Liver (tissue), 9 donors: ENCODE measurements around the gene BIRC3. TPM values are rescaled to one million over a fixed set of nuclear protein-coding genes. Genes with fewer than 3 reads are reported as not detected.

Experiments used
- DNase-seq: peaks from one replicate; pipeline ENCODE4 v3.0.0-alpha.2; 2017; ENCODE audit warnings: low spot score
- H3K27ac ChIP-seq, 2 donors: one replicate each; pipeline ENCODE4 v1.7.0; 2013; ENCODE audit warnings: inconsistent platforms in 2 of 2, low read length in 2 of 2, control low read depth in 1 of 2, low read depth in 1 of 2, mild to moderate bottlenecking in 1 of 2
- H3K27me3 ChIP-seq, 4 donors: one replicate each; pipeline versions ENCODE4 v1.6.1 to v1.7.0; 2013; ENCODE audit warnings: low read length in 3 of 4, inconsistent platforms in 1 of 4, mild to moderate bottlenecking in 1 of 4, moderate library complexity in 1 of 4; ENCODE audit not compliant: control insufficient read depth in 4 of 4, insufficient read depth in 4 of 4
- H3K36me3 ChIP-seq, 4 donors: one replicate each; pipeline versions ENCODE4 v1.6.1 to v1.7.0; 2013; ENCODE audit warnings: low read length in 3 of 4, mild to moderate bottlenecking in 3 of 4, low read depth in 1 of 4, moderate library complexity in 1 of 4; ENCODE audit not compliant: control insufficient read depth in 4 of 4, insufficient read depth in 3 of 4
- H3K4me1 ChIP-seq, 4 donors: one replicate each; pipeline versions ENCODE4 v1.6.1 to v1.7.0; 2013; ENCODE audit warnings: low read length in 3 of 4, mild to moderate bottlenecking in 3 of 4, moderate library complexity in 1 of 4; ENCODE audit not compliant: control insufficient read depth in 4 of 4, insufficient read depth in 4 of 4
- H3K4me3 ChIP-seq, 3 donors: one replicate each; pipeline versions ENCODE4 v1.6.1 to v1.7.0; 2013; ENCODE audit warnings: low read length in 3 of 3, control low read depth in 1 of 3, low read depth in 1 of 3, mild to moderate bottlenecking in 1 of 3
- H3K9ac ChIP-seq, 2 donors: one replicate each; pipeline ENCODE4 v1.7.0; 2013; ENCODE audit warnings: low read length in 2 of 2, mild to moderate bottlenecking in 2 of 2, moderate library complexity in 2 of 2, control low read depth in 1 of 2, low read depth in 1 of 2
- H3K9me3 ChIP-seq, 4 donors: one replicate each; pipeline versions ENCODE4 v1.6.1 to v1.7.0; 2013; ENCODE audit warnings: low read length in 3 of 4; ENCODE audit not compliant: control insufficient read depth in 4 of 4
- EGR1 ChIP-seq, 2 donors: IDR thresholded peaks; 2 replicates each; pipeline ENCODE4 v1.6.1; 2016 to 2018; ENCODE audit warnings: antibody characterized with exemption in 2 of 2, low read depth in 2 of 2
- FOXA1 ChIP-seq: IDR thresholded peaks from 2 replicates; pipeline ENCODE4 v1.6.1; 2016; ENCODE audit warnings: antibody characterized with exemption
- FOXA2 ChIP-seq: IDR thresholded peaks from 2 replicates; pipeline ENCODE4 v1.6.1; 2016; ENCODE audit warnings: antibody characterized with exemption
- GABPA ChIP-seq, 2 donors: IDR thresholded peaks in 1 of 2; conservative IDR thresholded peaks in 1 of 2; 2 replicates each; pipeline ENCODE4 v1.6.1; 2016; ENCODE audit warnings: antibody characterized with exemption in 2 of 2, mild to moderate bottlenecking in 1 of 2, moderate library complexity in 1 of 2
- HNF4A ChIP-seq, 2 donors: conservative IDR thresholded peaks; 2 replicates each; pipeline ENCODE4 v1.6.1; 2016; ENCODE audit warnings: antibody characterized with exemption in 2 of 2, mild to moderate bottlenecking in 2 of 2
- HNF4G ChIP-seq: IDR thresholded peaks from 2 replicates; pipeline ENCODE4 v1.6.1; 2016; ENCODE audit warnings: antibody characterized with exemption
- JUND ChIP-seq, 2 donors: IDR thresholded peaks; 2 replicates each; pipeline ENCODE4 v1.6.1; 2016; ENCODE audit warnings: antibody characterized with exemption in 2 of 2
- MAX ChIP-seq: IDR thresholded peaks from 2 replicates; pipeline ENCODE4 v1.6.1; 2016; ENCODE audit warnings: antibody characterized with exemption
- NR2F2 ChIP-seq: IDR thresholded peaks from 2 replicates; pipeline ENCODE4 v1.6.1; 2016; ENCODE audit warnings: antibody characterized with exemption
- RAD21 ChIP-seq, 2 donors: IDR thresholded peaks; 2 replicates each; pipeline ENCODE4 v1.6.1; 2016; ENCODE audit warnings: antibody characterized with exemption in 2 of 2, mild to moderate bottlenecking in 2 of 2
- REST ChIP-seq: IDR thresholded peaks from 2 replicates; pipeline ENCODE4 v1.6.1; 2016; ENCODE audit warnings: antibody characterized with exemption, mild to moderate bottlenecking
- RXRA ChIP-seq, 2 donors: IDR thresholded peaks; 2 replicates each; pipeline ENCODE4 v1.6.1; 2017 to 2018; ENCODE audit warnings: antibody characterized with exemption in 2 of 2, mild to moderate bottlenecking in 1 of 2
- SP1 ChIP-seq: IDR thresholded peaks from 2 replicates; pipeline ENCODE4 v1.6.1; 2018; ENCODE audit warnings: antibody characterized with exemption, mild to moderate bottlenecking
- TAF1 ChIP-seq: conservative IDR thresholded peaks from 2 replicates; pipeline ENCODE4 v1.6.1; 2016; ENCODE audit warnings: antibody characterized with exemption, mild to moderate bottlenecking
- YY1 ChIP-seq: IDR thresholded peaks from 2 replicates; pipeline ENCODE4 v1.6.1; 2016; ENCODE audit warnings: antibody characterized with exemption, mild to moderate bottlenecking
- WGBS: extraction: QIAGEN DNeasy Blood & Tissue Kit; methylation state at CpG from one replicate; pipeline ENCODE4 v1.1.7; 2013; 5-methylcytosine and 5-hydroxymethylcytosine counted together
- polyA plus RNA-seq, 2 donors: library from polyadenylated mRNA; stranded (reverse) in 1 of 2; unstranded in 1 of 2; fragments of 200-250 nt in 1 of 2; fragments of >200 nt in 1 of 2; fragmentation: Nextera tagmentation in 1 of 2; extraction: Ambion mirVana in 1 of 2; gene quantifications; one replicate each; pipeline versions ENCODE4 v1.2.1 to v1.2.3, GENCODE V29; 2013 to 2015
- total RNA-seq, 2 donors: library from RNA; depleted of rRNA; stranded (reverse); fragments of >200 nt; gene quantifications; one replicate each; pipeline ENCODE4 v1.2.3, GENCODE V29; 2014
- TF ChIP-seq, protein P1 (sequence below): IDR thresholded peaks from 2 replicates; pipeline ENCODE4 v1.6.1; 2016; ENCODE audit warnings: antibody characterized with exemption
- TF ChIP-seq, protein P2 (sequence below): IDR thresholded peaks from 2 replicates; pipeline ENCODE4 v1.6.1; 2016; ENCODE audit warnings: antibody characterized with exemption
- TF ChIP-seq, protein P3 (sequence below): fragments of 150-350 bp; IDR thresholded peaks from 2 replicates; pipeline ENCODE4 v1.5.1; 2017; ENCODE audit warnings: improper control_type of control experiment, low read depth, low read length; ENCODE audit not compliant: missing input control
- donor health status: healthy.
- donor health status: healthy.
- donor health status: healthy.
- donor health status: healthy.
- donor health status: healthy.

BIRC3 gene
- total and polyA plus RNA-seq, 4 donors, result 1.4 to 8.1 (median 2.9) TPM

- H3K9ac ChIP-seq, result no peak overlapping the region
Measured at GRCh38 chr11:102341844-102342318, 24.6 kb downstream of the BIRC3 start.

More at GRCh38 chr11:102341844-102342318, 24.6 kb downstream of the BIRC3 start:
- peak; percentile 80 for DNase-seq
- Histone ChIP-seq H3K27me3 (no peaks in the 10 kb centered on the region), H3K36me3 (peaks cover 0 to 10% (median 7%) of the 10 kb centered on the region in 4 donors), H3K4me3 (no peak overlapping the region), H3K4me1 (peaks cover 0 to 7% (median 3%) of the 10 kb centered on the region in 4 donors), H3K9me3 (no peaks in the 10 kb centered on the region), H3K27ac (no peak overlapping the region)
- WGBS, result 26% methylated on average over 1 of the region's 1 CpG
- TF ChIP-seq EGR1 (IDR thresholded peaks at IDR 0.05; ENCODE audit: low read depth in 2 of 2) (no peak), HNF4G (no peak), GABPA (IDR thresholded peaks at IDR 0.05 in 1 of 2, conservative IDR thresholded peaks at IDR 0.05 in 1 of 2) (no peak), RXRA (IDR thresholded peaks at IDR 0.05) (peak in 1 of 2 donors; percentile 63), YY1 (peak; percentile 24), MAX (no peak), JUND (IDR thresholded peaks at IDR 0.05) (no peak), REST (no peak), FOXA1 (no peak), NR2F2 (no peak), RAD21 (IDR thresholded peaks at IDR 0.05) (peak; percentile 93 to 99), SP1 (no peak), TAF1 (no peak), FOXA2 (no peak), HNF4A (conservative IDR thresholded peaks at IDR 0.05) (peak in 1 of 2 donors; percentile 7)
- TF ChIP-seq, protein P1, sequence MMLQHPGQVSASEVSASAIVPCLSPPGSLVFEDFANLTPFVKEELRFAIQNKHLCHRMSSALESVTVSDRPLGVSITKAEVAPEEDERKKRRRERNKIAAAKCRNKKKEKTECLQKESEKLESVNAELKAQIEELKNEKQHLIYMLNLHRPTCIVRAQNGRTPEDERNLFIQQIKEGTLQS, result no peak
- TF ChIP-seq, protein P2, sequence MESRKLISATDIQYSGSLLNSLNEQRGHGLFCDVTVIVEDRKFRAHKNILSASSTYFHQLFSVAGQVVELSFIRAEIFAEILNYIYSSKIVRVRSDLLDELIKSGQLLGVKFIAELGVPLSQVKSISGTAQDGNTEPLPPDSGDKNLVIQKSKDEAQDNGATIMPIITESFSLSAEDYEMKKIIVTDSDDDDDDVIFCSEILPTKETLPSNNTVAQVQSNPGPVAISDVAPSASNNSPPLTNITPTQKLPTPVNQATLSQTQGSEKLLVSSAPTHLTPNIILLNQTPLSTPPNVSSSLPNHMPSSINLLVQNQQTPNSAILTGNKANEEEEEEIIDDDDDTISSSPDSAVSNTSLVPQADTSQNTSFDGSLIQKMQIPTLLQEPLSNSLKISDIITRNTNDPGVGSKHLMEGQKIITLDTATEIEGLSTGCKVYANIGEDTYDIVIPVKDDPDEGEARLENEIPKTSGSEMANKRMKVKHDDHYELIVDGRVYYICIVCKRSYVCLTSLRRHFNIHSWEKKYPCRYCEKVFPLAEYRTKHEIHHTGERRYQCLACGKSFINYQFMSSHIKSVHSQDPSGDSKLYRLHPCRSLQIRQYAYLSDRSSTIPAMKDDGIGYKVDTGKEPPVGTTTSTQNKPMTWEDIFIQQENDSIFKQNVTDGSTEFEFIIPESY, result no peak
- TF ChIP-seq, protein P3, sequence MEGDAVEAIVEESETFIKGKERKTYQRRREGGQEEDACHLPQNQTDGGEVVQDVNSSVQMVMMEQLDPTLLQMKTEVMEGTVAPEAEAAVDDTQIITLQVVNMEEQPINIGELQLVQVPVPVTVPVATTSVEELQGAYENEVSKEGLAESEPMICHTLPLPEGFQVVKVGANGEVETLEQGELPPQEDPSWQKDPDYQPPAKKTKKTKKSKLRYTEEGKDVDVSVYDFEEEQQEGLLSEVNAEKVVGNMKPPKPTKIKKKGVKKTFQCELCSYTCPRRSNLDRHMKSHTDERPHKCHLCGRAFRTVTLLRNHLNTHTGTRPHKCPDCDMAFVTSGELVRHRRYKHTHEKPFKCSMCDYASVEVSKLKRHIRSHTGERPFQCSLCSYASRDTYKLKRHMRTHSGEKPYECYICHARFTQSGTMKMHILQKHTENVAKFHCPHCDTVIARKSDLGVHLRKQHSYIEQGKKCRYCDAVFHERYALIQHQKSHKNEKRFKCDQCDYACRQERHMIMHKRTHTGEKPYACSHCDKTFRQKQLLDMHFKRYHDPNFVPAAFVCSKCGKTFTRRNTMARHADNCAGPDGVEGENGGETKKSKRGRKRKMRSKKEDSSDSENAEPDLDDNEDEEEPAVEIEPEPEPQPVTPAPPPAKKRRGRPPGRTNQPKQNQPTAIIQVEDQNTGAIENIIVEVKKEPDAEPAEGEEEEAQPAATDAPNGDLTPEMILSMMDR, result peak; percentile 78
